ENCODE data around the gene PTPRG. TPM values are rescaled to one million over a fixed set of nuclear protein-coding genes. Genes with fewer than 3 reads are reported as not detected.

PTPRG gene
- total RNA-seq, 1 donor from 2014 or later, result 39.6 TPM

DNA sequence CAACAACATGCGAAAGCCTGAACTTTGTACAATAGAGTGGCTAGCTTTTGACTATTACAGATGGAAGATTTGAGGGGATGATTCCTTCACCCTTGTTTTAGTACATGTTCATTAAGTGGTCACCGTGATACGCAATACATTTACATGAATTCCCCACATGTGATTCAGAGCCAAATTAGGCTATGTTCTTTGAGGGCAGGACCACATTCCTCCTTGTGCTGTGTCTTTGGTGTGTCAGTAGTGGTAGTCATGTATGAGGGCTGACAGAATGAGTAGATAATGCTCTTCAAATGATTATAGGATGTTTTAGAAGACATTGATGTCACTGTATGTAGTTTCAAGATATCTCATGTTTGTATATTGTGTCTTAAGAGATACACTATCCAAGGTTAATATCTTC is 12.1 kb downstream of the PTPRG start:
- FAIRE-seq (no peak), DNase-seq (ENCODE audit: low read depth) (no peak)
- no peaks in the 10 kb centered on the region for H3K27me3 Mint-ChIP-seq (ENCODE audit: low read depth, unreplicated experiment)
- Histone ChIP-seq H3K79me2 (ENCODE audit: insufficient read depth, low read length) (peaks cover 63% of the 10 kb centered on the region), H3K27me3 (ENCODE audit: insufficient read depth, low read length) (no peaks in the 10 kb centered on the region), H3K4me1 (ENCODE audit: insufficient read depth, low read length) (peaks cover 25% of the 10 kb centered on the region), H4K20me1 (ENCODE audit: insufficient read depth, low read length) (peaks cover 25% of the 10 kb centered on the region), H3K9me3 (ENCODE audit: insufficient read depth, low read depth, low read length) (peaks cover 3% of the 10 kb centered on the region), H3K36me3 (ENCODE audit: insufficient read depth, low read length) (no peaks in the 10 kb centered on the region), H3K4me3 (ENCODE audit: insufficient read depth, low read depth, low read length) (no peak overlapping the region), H3K4me2 (ENCODE audit: low read length) (no peak overlapping the region), H2AFZ (ENCODE audit: low read depth, low read length) (no peak overlapping the region), H3K9ac (ENCODE audit: low read length) (no peak overlapping the region), H3K27ac (ENCODE audit: low read depth, low read length) (no peak overlapping the region)
- peaks cover 3% of the 10 kb centered on the region for H3K9me3 Mint-ChIP-seq (ENCODE audit: unreplicated experiment)
- TF ChIP-seq EZH2 (IDR thresholded peaks at IDR 0.05; ENCODE audit: insufficient read depth, low read length), result no peak
- TF ChIP-seq, protein P1, sequence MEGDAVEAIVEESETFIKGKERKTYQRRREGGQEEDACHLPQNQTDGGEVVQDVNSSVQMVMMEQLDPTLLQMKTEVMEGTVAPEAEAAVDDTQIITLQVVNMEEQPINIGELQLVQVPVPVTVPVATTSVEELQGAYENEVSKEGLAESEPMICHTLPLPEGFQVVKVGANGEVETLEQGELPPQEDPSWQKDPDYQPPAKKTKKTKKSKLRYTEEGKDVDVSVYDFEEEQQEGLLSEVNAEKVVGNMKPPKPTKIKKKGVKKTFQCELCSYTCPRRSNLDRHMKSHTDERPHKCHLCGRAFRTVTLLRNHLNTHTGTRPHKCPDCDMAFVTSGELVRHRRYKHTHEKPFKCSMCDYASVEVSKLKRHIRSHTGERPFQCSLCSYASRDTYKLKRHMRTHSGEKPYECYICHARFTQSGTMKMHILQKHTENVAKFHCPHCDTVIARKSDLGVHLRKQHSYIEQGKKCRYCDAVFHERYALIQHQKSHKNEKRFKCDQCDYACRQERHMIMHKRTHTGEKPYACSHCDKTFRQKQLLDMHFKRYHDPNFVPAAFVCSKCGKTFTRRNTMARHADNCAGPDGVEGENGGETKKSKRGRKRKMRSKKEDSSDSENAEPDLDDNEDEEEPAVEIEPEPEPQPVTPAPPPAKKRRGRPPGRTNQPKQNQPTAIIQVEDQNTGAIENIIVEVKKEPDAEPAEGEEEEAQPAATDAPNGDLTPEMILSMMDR (IDR thresholded peaks at IDR 0.05; ENCODE audit: insufficient read depth, low read depth, low read length), result no peak
- H3K36me3 Mint-ChIP-seq (ENCODE audit: low read depth, unreplicated experiment), result peaks cover 3% of the 10 kb centered on the region
- H3K27ac Mint-ChIP-seq (ENCODE audit: unreplicated experiment), result no peak overlapping the region
- peaks cover 8% of the 10 kb centered on the region for H3K4me1 Mint-ChIP-seq (ENCODE audit: low read depth, unreplicated experiment)
- H3K4me3 Mint-ChIP-seq (ENCODE audit: unreplicated experiment), result no peak overlapping the region

DNA sequence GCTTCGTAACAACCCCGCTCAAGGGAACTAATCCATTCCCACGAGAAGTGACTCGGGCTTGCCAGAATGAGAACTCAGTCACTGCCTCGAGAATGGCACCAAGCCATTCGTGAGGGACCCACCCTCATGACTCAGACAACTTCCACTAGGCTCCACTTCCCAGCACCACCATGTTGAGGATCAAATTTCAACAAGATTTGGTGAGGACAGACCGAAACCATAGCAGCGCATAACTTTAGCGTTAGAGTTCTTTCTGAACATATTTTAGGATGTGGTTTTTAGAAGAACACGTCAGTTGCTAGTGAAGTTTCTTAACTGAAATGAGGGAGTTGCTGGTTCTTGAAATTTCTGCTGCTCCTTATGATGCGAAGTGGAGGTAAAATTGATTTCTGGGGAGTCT is 13.5 kb downstream of the PTPRG start:
- H3K9me3 Mint-ChIP-seq (ENCODE audit: unreplicated experiment), result peaks cover 3% of the 10 kb centered on the region
- peak overlapping the region; percentile 73 for H3K4me2 ChIP-seq (ENCODE audit: low read length)
- peak; percentile 91 for FAIRE-seq
- H3K27me3 ChIP-seq (ENCODE audit: insufficient read depth, low read length), result no peaks in the 10 kb centered on the region
- H3K36me3 Mint-ChIP-seq (ENCODE audit: low read depth, unreplicated experiment), result peaks cover 5% of the 10 kb centered on the region
- peaks cover 22% of the 10 kb centered on the region for H3K4me1 ChIP-seq (ENCODE audit: insufficient read depth, low read length)
- H3K4me1 Mint-ChIP-seq (ENCODE audit: low read depth, unreplicated experiment), result peaks cover 8% of the 10 kb centered on the region
- no peak overlapping the region for H3K4me3 Mint-ChIP-seq (ENCODE audit: unreplicated experiment)
- H3K27ac Mint-ChIP-seq (ENCODE audit: unreplicated experiment), result no peak overlapping the region
- peaks cover 61% of the 10 kb centered on the region for H3K79me2 ChIP-seq (ENCODE audit: insufficient read depth, low read length)
- H3K27ac ChIP-seq (ENCODE audit: low read depth, low read length), result peak overlapping the region; percentile 84
- peak; percentile 100 for DNase-seq (ENCODE audit: low read depth)
- H2AFZ ChIP-seq (ENCODE audit: low read depth, low read length), result no peak overlapping the region
- peaks cover 3% of the 10 kb centered on the region for H3K9me3 ChIP-seq (ENCODE audit: insufficient read depth, low read depth, low read length)
- peak overlapping the region; percentile 61 for H3K9ac ChIP-seq (ENCODE audit: low read length)
- H3K36me3 ChIP-seq (ENCODE audit: insufficient read depth, low read length), result no peaks in the 10 kb centered on the region
- peak overlapping the region; percentile 4 for H3K4me3 ChIP-seq (ENCODE audit: insufficient read depth, low read depth, low read length)
- H3K27me3 Mint-ChIP-seq (ENCODE audit: low read depth, unreplicated experiment), result no peaks in the 10 kb centered on the region
- peaks cover 23% of the 10 kb centered on the region for H4K20me1 ChIP-seq (ENCODE audit: insufficient read depth, low read length)
- TF ChIP-seq, protein P1 (IDR thresholded peaks at IDR 0.05; ENCODE audit: insufficient read depth, low read depth, low read length), result no peak

DNA sequence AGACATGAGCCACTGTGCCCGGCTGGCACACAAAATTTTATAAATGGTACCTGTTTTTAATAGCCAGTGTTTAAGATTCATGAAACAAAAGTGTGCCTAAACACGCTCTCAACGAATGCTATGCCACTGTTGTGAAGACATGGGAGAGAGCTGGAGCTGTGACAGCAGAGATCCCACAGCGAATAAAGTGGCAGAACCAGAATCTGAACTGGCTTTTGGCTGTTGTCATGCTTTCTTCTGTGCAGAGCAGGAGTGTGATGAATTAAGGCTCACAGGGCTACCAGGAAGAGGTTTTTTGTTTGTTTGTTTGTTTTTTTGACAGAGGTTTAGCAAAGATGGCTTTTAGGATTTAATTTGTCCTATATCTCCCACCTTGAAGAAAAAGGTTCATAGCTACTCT is 14.5 kb downstream of the PTPRG start:
- peaks cover 11% of the 10 kb centered on the region for H3K4me1 Mint-ChIP-seq (ENCODE audit: low read depth, unreplicated experiment)
- DNase-seq (ENCODE audit: low read depth) (no peak), FAIRE-seq (no peak)
- peaks cover 3% of the 10 kb centered on the region for H3K9me3 ChIP-seq (ENCODE audit: insufficient read depth, low read depth, low read length)
- H3K27me3 ChIP-seq (ENCODE audit: insufficient read depth, low read length), result no peaks in the 10 kb centered on the region
- no peak overlapping the region for H3K4me2 ChIP-seq (ENCODE audit: low read length)
- TF ChIP-seq EZH2 (IDR thresholded peaks at IDR 0.05; ENCODE audit: insufficient read depth, low read length), result no peak
- TF ChIP-seq, protein P1 (IDR thresholded peaks at IDR 0.05; ENCODE audit: insufficient read depth, low read depth, low read length), result no peak
- peaks cover 16% of the 10 kb centered on the region for H4K20me1 ChIP-seq (ENCODE audit: insufficient read depth, low read length)
- H3K27me3 Mint-ChIP-seq (ENCODE audit: low read depth, unreplicated experiment), result no peaks in the 10 kb centered on the region
- peak overlapping the region; percentile 84 for H3K27ac ChIP-seq (ENCODE audit: low read depth, low read length)
- peaks cover 67% of the 10 kb centered on the region for H3K79me2 ChIP-seq (ENCODE audit: insufficient read depth, low read length)
- H3K36me3 Mint-ChIP-seq (ENCODE audit: low read depth, unreplicated experiment), result peaks cover 5% of the 10 kb centered on the region
- H3K9me3 Mint-ChIP-seq (ENCODE audit: unreplicated experiment), result peaks cover 3% of the 10 kb centered on the region
- H3K4me3 ChIP-seq (ENCODE audit: insufficient read depth, low read depth, low read length), result no peak overlapping the region
- no peak overlapping the region for H2AFZ ChIP-seq (ENCODE audit: low read depth, low read length)
- H3K9ac ChIP-seq (ENCODE audit: low read length), result peak overlapping the region; percentile 61
- H3K4me1 ChIP-seq (ENCODE audit: insufficient read depth, low read length), result peaks cover 22% of the 10 kb centered on the region
- no peak overlapping the region for H3K27ac Mint-ChIP-seq (ENCODE audit: unreplicated experiment)
- no peaks in the 10 kb centered on the region for H3K36me3 ChIP-seq (ENCODE audit: insufficient read depth, low read length)
- H3K4me3 Mint-ChIP-seq (ENCODE audit: unreplicated experiment), result no peak overlapping the region
